ENCODE results near the gene TTC39A. TPM values are rescaled to one million over a fixed set of nuclear protein-coding genes. Genes with fewer than 3 reads are reported as not detected.

TTC39A gene
- total and polyA plus RNA-seq, 8 donors: 10.5 to 28.4 (median 16.0) TPM

DNA sequence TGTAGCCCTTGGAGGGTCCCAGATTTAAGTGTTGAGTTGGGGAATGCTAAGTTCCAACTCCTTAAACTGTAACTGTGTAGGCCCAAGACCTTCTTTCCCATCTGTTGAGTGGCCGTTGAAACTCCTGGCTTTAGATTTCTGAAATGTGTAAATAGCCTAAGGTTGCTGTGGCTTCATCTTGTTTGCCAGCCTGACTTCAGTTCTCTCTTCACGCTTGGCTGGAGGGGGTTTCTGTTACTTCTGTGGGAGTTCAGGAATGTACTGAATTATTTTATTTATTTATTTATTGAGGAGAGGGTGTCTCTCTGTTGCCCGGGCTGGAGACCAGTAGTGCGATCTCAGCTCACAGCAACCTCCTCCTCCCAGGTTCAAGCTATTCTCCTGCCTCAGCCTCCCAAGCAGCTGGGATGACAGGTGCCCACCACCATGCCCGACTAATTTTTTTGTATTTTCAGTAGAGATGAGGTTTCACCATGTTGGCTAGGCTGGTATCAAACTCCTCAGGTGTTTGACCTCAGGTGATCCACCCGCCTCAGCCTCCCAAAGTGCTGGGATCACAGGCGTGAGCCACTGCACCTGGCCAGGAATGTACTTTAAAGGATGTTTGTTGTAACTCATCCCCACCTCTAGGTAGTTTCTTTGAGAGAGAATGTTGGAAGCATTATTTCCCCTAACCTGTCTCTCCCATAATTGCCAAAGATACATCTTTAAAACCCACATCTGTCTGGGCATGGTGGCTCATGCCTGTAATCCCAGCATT lies 5.9 kb downstream of the TTC39A start:
- TF ChIP-seq, protein P1, sequence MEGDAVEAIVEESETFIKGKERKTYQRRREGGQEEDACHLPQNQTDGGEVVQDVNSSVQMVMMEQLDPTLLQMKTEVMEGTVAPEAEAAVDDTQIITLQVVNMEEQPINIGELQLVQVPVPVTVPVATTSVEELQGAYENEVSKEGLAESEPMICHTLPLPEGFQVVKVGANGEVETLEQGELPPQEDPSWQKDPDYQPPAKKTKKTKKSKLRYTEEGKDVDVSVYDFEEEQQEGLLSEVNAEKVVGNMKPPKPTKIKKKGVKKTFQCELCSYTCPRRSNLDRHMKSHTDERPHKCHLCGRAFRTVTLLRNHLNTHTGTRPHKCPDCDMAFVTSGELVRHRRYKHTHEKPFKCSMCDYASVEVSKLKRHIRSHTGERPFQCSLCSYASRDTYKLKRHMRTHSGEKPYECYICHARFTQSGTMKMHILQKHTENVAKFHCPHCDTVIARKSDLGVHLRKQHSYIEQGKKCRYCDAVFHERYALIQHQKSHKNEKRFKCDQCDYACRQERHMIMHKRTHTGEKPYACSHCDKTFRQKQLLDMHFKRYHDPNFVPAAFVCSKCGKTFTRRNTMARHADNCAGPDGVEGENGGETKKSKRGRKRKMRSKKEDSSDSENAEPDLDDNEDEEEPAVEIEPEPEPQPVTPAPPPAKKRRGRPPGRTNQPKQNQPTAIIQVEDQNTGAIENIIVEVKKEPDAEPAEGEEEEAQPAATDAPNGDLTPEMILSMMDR (IDR thresholded peaks at IDR 0.05): no peak
- Histone ChIP-seq H3K9me3 (no peaks in the 10 kb centered on the region), H3K4me1 (peaks cover 0 to 8% (median 5%) of the 10 kb centered on the region in 3 donors), H3K36me3 (no peaks in the 10 kb centered on the region), H3K27ac (no peak overlapping the region), H3K27me3 (no peaks in the 10 kb centered on the region), H3K4me3 (no peak overlapping the region)
- DNase-seq (no peak), FAIRE-seq (no peak), ATAC-seq (no peak)
- 90 to 91% methylated on average over 7 of the region's 7 CpGs for WGBS, 2 donors
- intact Hi-C loops (cut with DNase I): no loop called here

DNA sequence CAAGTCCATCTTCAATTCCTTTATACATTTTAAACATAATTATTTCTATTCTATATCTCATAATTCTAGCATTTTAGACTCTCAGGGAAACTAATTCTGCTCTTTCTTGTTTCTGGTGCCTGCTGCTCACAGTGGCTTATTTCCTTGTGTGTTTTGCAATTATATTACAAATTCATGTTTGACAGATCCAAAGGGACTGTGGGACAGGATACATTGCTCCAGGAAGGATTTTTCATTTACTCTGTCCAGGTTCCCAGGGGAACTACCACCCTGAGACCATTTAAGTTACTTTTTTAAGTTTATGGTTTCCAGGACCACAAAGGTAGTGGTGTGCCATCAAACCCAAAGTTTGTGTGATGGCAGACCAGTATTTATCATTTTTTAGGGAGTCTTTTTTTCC lies 6.6 kb downstream of the TTC39A start:
- Histone ChIP-seq H3K27ac (no peak overlapping the region), H3K4me3 (no peak overlapping the region), H3K27me3 (no peaks in the 10 kb centered on the region), H3K36me3 (no peaks in the 10 kb centered on the region), H3K9me3 (no peaks in the 10 kb centered on the region), H3K4me1 (peaks cover 0 to 4% (median 0%) of the 10 kb centered on the region in 3 donors)
- intact Hi-C loops (cut with DNase I): no loop called here
- DNase-seq (no peak), ATAC-seq (peak in 2 of 4 donors; percentile 48 to 62), FAIRE-seq (no peak)
- TF ChIP-seq, protein P1 (IDR thresholded peaks at IDR 0.05): no peak

DNA sequence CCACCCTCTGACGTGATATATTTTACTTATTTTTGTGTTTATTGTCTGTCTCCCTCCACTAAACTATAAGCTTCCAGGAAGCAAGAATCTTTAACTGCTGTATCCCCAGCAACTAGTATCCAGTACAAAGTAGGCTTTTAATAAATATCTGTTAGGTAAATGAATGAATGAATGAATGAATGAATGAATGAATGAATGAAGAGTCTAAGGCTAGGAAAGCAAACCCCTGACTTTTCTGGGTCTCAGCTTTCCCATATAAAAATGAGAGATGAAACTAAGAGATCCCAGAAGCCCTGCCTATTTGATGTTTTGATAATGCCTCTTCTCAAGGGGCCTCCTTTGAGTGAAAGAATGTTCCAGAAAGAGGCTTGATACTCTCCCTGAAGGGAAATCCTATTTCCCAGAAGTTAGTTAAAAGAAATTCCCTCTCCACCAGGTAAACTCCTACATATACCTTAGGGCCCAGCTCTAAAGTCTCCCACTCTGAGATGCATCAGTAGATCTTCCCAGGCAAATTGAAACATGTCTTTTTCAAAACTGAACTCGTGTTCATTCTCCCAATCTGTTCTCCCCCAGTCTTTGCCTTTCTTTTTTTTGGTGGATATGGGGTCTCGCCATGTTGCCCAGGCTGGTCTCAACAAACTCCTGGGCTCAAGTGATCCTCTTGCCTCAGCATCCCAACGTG lies 7.8 kb downstream of the TTC39A start:
- intact Hi-C loops (cut with DNase I): no loop called here
- no peaks in the 10 kb centered on the region for H3K4me1 ChIP-seq
- FAIRE-seq: no peak
- DNase-seq: no peak
- no peaks in the 10 kb centered on the region for H3K36me3 ChIP-seq
- no peaks in the 10 kb centered on the region for H3K27me3 ChIP-seq
- TF ChIP-seq, protein P1 (IDR thresholded peaks at IDR 0.05): no peak
- 93 to 99% methylated on average over 4 of the region's 4 CpGs for WGBS, 2 donors
- H3K9me3 ChIP-seq: no peaks in the 10 kb centered on the region
- no peak overlapping the region for H3K27ac ChIP-seq
- H3K4me3 ChIP-seq: no peak overlapping the region
- no peak for ATAC-seq

DNA sequence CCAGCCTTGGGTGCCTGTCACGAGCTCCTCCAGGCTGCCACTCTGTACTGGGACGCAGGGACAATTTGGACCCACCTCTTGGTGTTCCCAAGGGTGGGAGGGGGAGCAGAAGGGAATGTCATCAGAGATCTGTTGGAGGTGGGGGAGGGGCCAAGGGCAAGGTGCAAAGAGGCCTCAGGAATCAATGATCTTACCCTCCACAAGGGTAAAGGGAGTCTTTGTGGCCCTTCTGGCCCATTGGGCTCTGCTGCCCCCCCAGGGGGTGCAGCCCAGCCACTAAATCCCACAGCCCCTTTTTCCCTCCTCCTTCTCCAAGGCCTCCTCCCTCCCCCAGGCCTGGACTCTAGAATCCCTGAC lies 8.5 kb downstream of the TTC39A start:
- Histone ChIP-seq H3K27me3 (no peaks in the 10 kb centered on the region), H3K9me3 (no peaks in the 10 kb centered on the region), H3K27ac (no peak overlapping the region), H3K4me1 (peaks cover 2 to 5% (median 5%) of the 10 kb centered on the region in 3 donors), H3K4me3 (no peak overlapping the region), H3K36me3 (no peaks in the 10 kb centered on the region)
- TF ChIP-seq, protein P1 (IDR thresholded peaks at IDR 0.05): no peak
- intact Hi-C loops (cut with DNase I): no loop called here
- DNase-seq (no peak), ATAC-seq (no peak), FAIRE-seq (no peak)
- WGBS, 2 donors: 93 to 95% methylated on average over 2 of the region's 2 CpGs

Measured in pancreas (tissue), 10 donors.